ENCODE results near the gene DCAF5. TPM values are rescaled to one million over a fixed set of nuclear protein-coding genes. Genes with fewer than 3 reads are reported as not detected.
"Not testable (repeated sequence)": the region's sequence is repeated elsewhere in the genome, so short reads cannot be mapped to it uniquely, and the experiment has no call there.

The DCAF5 gene
- total RNA-seq, 1 experiment from 2014 or later = 29.1 TPM

GRCh38 chr14:69170839-69171238 lies 17.9 kb upstream of the DCAF5 start:
- CTCF ChIA-PET = no interaction called here
- no peaks in the 10 kb centered on the region for H4K20me1 ChIP-seq (ENCODE audit: insufficient read depth)
- no peaks in the 10 kb centered on the region for H3K4me1 ChIP-seq (replicated peaks; ENCODE audit: insufficient read depth)
- no peak overlapping the region for H3K4me2 ChIP-seq
- DNase-seq = no peak
- H3K27ac ChIP-seq = no peak overlapping the region
- intact Hi-C loops (cut with micrococcal nuclease; ENCODE audit: unreplicated experiment) = no loop called here
- no TSS peak for BruUV-seq (replicated peaks)
- TF ChIP-seq, protein P1, sequence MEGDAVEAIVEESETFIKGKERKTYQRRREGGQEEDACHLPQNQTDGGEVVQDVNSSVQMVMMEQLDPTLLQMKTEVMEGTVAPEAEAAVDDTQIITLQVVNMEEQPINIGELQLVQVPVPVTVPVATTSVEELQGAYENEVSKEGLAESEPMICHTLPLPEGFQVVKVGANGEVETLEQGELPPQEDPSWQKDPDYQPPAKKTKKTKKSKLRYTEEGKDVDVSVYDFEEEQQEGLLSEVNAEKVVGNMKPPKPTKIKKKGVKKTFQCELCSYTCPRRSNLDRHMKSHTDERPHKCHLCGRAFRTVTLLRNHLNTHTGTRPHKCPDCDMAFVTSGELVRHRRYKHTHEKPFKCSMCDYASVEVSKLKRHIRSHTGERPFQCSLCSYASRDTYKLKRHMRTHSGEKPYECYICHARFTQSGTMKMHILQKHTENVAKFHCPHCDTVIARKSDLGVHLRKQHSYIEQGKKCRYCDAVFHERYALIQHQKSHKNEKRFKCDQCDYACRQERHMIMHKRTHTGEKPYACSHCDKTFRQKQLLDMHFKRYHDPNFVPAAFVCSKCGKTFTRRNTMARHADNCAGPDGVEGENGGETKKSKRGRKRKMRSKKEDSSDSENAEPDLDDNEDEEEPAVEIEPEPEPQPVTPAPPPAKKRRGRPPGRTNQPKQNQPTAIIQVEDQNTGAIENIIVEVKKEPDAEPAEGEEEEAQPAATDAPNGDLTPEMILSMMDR (conservative IDR thresholded peaks at IDR 0.05) = no peak
- no peak for TF ChIP-seq EZH2 (IDR thresholded peaks at IDR 0.05; ENCODE audit: low read depth)
- H3K9me2 ChIP-seq (ENCODE audit: insufficient read depth) = no peaks in the 10 kb centered on the region
- no peak overlapping the region for H3K4me3 ChIP-seq
- H3K79me2 ChIP-seq (ENCODE audit: low read depth) = no peaks in the 10 kb centered on the region
- no peak overlapping the region for H2AFZ ChIP-seq
- POLR2A ChIA-PET (ENCODE audit: unreplicated experiment) = interaction anchor here (0.6 kb wide), 1 partner anchor 249 kb away, joined by 3 read pairs; no protein-coding TSS in a partner anchor
- H3F3A ChIP-seq (ENCODE audit: insufficient read depth, low read depth) = no peaks in the 10 kb centered on the region
- no peaks in the 10 kb centered on the region for H3K9me3 ChIP-seq (ENCODE audit: insufficient read depth, low read depth)
- H3K36me3 ChIP-seq (ENCODE audit: low read depth) = no peaks in the 10 kb centered on the region
- H3K27me3 ChIP-seq (ENCODE audit: insufficient read depth, low read depth) = no peaks in the 10 kb centered on the region

DNA sequence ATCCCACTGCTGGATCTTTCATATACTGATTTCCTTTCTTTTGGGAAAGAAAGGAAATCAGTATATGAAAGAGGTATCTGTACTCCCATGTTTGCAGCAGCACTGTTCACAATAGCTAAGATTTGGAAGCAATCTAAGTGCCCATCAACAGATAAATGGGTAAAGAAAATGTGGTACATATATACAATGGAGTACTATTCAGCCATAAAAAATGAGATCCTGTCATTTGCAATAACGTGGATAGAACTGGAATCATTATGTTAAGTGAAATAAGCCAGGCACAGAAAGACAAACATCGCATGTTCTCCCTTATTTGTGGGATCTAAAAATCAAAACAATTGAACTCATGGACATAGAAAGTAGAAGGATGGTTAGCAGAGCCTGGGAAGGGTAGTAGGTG lies 12.9 kb upstream of the DCAF5 start:
- H3F3A ChIP-seq (ENCODE audit: insufficient read depth, low read depth); DNase-seq; H3K79me2 ChIP-seq (ENCODE audit: low read depth); H2AFZ ChIP-seq; H3K4me2 ChIP-seq; H3K27me3 ChIP-seq (ENCODE audit: insufficient read depth, low read depth); H3K36me3 ChIP-seq (ENCODE audit: low read depth); intact Hi-C loops (cut with micrococcal nuclease; ENCODE audit: unreplicated experiment); H3K9me3 ChIP-seq (ENCODE audit: insufficient read depth, low read depth); CTCF ChIA-PET; H3K4me1 ChIP-seq (replicated peaks; ENCODE audit: insufficient read depth); H3K4me3 ChIP-seq; H4K20me1 ChIP-seq (ENCODE audit: insufficient read depth); H3K9me2 ChIP-seq (ENCODE audit: insufficient read depth); H3K27ac ChIP-seq; BruUV-seq (replicated peaks): not testable (repeated sequence)
- POLR2A ChIA-PET (ENCODE audit: unreplicated experiment) = interaction anchor here (0.7 kb wide), 1 partner anchor 21 kb away, joined by 4 read pairs; no protein-coding TSS in a partner anchor

DNA sequence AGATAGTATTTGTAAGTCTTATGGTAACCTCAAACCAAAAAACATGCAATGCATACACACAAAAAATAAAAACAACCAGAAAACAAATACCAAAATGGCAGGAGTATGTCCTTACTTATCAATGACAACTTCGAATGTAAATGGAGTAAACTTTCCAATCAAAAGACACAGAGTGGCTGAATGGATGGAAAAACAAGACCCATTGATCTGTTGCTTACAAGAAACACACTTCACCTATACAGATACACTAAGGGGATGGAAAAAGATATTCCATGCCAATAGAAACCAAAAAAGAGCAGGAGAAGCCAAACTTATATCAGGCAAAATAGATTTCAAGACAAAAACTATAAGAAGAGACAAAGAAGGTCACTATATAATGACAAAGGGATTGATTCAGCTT lies 8.7 kb upstream of the DCAF5 start:
- DNase-seq = no peak
- Histone ChIP-seq H3K4me2 (no peak overlapping the region), H3K36me3 (ENCODE audit: low read depth) (no peaks in the 10 kb centered on the region), H3K27me3 (ENCODE audit: insufficient read depth, low read depth) (no peaks in the 10 kb centered on the region), H3K4me1 (replicated peaks; ENCODE audit: insufficient read depth) (0 out of 2 replicates have a peak, but pooled peaks cover 5% of the 10 kb centered on the region), H3K9me3 (ENCODE audit: insufficient read depth, low read depth) (peaks cover 6% of the 10 kb centered on the region; the same call in 1 of the 2 replicates), H3K4me3 (no peak overlapping the region), H3K79me2 (ENCODE audit: low read depth) (no peaks in the 10 kb centered on the region), H2AFZ (no peak overlapping the region), H3K9me2 (ENCODE audit: insufficient read depth) (no peaks in the 10 kb centered on the region), H4K20me1 (ENCODE audit: insufficient read depth) (no peaks in the 10 kb centered on the region), H3F3A (ENCODE audit: insufficient read depth, low read depth) (no peaks in the 10 kb centered on the region), H3K27ac (no peak overlapping the region)
- intact Hi-C loops (cut with micrococcal nuclease; ENCODE audit: unreplicated experiment) = no loop called here
- ChIA-PET POLR2A (ENCODE audit: unreplicated experiment) (no interaction called here), CTCF (no interaction called here)
- no peak for TF ChIP-seq EZH2 (IDR thresholded peaks at IDR 0.05; ENCODE audit: low read depth)
- TF ChIP-seq, protein P1 (conservative IDR thresholded peaks at IDR 0.05) = no peak
- no TSS peak for BruUV-seq (replicated peaks)

- Histone ChIP-seq H2AFZ (no peak overlapping the region), H3K4me1 (replicated peaks; ENCODE audit: insufficient read depth) (0 out of 2 replicates have a peak, but pooled peaks cover 5% of the 10 kb centered on the region), H3K9me2 (ENCODE audit: insufficient read depth) (no peaks in the 10 kb centered on the region), H3K9me3 (ENCODE audit: insufficient read depth, low read depth) (no peaks in the 10 kb centered on the region), H3K4me2 (no peak overlapping the region), H3K4me3 (no peak overlapping the region), H3K36me3 (ENCODE audit: low read depth) (no peaks in the 10 kb centered on the region), H4K20me1 (ENCODE audit: insufficient read depth) (no peaks in the 10 kb centered on the region), H3F3A (ENCODE audit: insufficient read depth, low read depth) (peaks cover 16% of the 10 kb centered on the region), H3K27ac (no peak overlapping the region), H3K79me2 (ENCODE audit: low read depth) (peaks cover 8% of the 10 kb centered on the region), H3K27me3 (ENCODE audit: insufficient read depth, low read depth) (no peaks in the 10 kb centered on the region)
- no TSS peak for BruUV-seq (replicated peaks)
- ChIA-PET CTCF (no interaction called here), POLR2A (ENCODE audit: unreplicated experiment) (interaction anchor here (0.6 kb wide), 1 partner anchor 1836 kb away, joined by 4 read pairs; no protein-coding TSS in a partner anchor)
- TF ChIP-seq, protein P1 (conservative IDR thresholded peaks at IDR 0.05) = no peak
- TF ChIP-seq EZH2 (IDR thresholded peaks at IDR 0.05; ENCODE audit: low read depth) = no peak
- intact Hi-C loops (cut with micrococcal nuclease; ENCODE audit: unreplicated experiment) = no loop called here
- no peak for DNase-seq
Observed at GRCh38 chr14:69156224-69156623, 3.3 kb upstream of the DCAF5 start.
